ENCODE data around the gene UQCRQ.

DNA sequence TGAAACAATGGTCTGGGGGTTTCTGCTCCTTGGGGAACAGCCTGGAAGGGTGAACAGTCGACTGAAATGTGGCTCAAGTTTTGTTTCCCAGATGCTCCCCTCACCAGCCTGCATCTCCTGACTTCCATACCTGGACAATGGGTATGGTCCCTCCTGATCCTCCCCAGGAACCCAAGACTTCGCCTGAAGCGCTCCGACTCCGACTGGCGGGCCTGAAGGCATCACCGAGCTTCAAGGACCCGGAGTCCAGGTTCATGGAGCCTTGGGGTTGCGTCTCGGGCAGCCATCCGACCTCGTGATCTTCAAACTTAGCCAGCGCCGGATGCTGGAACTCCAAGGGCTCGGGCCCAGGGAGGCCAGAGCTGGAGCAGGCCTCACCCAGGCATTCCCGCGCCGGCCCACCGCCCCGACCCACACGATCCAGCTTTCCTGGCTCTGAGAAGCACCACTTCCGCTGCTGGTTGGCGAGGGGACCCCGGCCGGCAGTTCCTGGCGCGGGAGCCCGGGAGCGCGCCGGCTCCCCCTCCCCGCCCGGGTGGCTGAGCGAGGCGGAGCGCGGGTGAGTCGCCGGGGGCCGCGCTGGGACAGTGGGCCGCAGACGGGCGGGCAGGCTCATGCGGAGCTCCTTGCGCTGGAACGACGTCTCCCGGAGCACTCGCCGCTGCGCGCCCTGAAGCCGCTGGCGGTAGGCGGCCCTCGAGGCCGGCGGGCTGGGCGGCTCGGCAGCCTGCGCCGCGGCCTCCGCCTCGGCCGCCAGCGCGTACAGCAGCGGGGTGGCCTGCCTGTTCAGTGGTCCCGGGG, 41.2 kb upstream of the UQCRQ start:
- TF ChIP-seq POLR2A (IDR thresholded peaks at IDR 0.05; ENCODE audit: low read depth, low read length) (no peak), POLR2AphosphoS5 (IDR thresholded peaks at IDR 0.05; ENCODE audit: low read depth, low read length) (no peak)
